Peyer's patch (tissue), 4 donors: ENCODE measurements around the gene HLA-A.

Experiments used
- POLR2A ChIP-seq, 2 donors: fragments of 450-650 bp; IDR thresholded peaks; one replicate each; pipeline ENCODE4 v1.5.1; 2017; ENCODE audit warnings: antibody characterized with exemption in 2 of 2, mild to moderate bottlenecking in 2 of 2, moderate library complexity in 2 of 2
- TF ChIP-seq, protein P1 (sequence below), 6 experiments: fragments of 450-650 bp in 4 of 6; fragments of 200-600 bp in 2 of 6; sonication (generic) in 1 of 6; IDR thresholded peaks; one replicate each; pipeline ENCODE4 v1.5.1; 2017 to 2019; ENCODE audit warnings: antibody characterized with exemption in 6 of 6, mild to moderate bottlenecking in 3 of 6, moderate library complexity in 1 of 6

DNA sequence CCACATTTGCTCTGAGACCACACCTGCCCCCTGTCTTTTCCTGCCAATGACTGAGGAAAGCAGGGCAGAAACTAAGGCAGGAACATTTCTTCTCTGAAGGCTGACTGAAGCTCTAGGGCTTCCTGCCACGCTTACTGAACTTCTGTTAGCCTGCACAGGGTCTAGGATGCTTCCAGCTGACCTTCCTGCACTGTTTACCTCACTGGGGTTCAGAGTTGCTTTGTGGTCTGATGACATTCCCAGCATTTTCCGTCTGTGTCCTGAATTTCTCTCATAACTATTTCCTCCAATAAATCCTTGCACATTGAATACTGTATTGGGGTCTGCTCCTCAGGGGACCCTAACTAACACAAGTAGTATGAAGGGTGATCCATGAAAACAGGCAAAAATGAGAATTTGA lies 29.5 kb upstream of the HLA-A start:
- TF ChIP-seq, protein P1, sequence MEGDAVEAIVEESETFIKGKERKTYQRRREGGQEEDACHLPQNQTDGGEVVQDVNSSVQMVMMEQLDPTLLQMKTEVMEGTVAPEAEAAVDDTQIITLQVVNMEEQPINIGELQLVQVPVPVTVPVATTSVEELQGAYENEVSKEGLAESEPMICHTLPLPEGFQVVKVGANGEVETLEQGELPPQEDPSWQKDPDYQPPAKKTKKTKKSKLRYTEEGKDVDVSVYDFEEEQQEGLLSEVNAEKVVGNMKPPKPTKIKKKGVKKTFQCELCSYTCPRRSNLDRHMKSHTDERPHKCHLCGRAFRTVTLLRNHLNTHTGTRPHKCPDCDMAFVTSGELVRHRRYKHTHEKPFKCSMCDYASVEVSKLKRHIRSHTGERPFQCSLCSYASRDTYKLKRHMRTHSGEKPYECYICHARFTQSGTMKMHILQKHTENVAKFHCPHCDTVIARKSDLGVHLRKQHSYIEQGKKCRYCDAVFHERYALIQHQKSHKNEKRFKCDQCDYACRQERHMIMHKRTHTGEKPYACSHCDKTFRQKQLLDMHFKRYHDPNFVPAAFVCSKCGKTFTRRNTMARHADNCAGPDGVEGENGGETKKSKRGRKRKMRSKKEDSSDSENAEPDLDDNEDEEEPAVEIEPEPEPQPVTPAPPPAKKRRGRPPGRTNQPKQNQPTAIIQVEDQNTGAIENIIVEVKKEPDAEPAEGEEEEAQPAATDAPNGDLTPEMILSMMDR (IDR thresholded peaks at IDR 0.05), result no peak
- TF ChIP-seq POLR2A (IDR thresholded peaks at IDR 0.05), result no peak
